ENCODE measurements around the gene TMA7B.
"Not testable (repeated sequence)": the region's sequence is repeated elsewhere in the genome, so short reads cannot be mapped to it uniquely, and the experiment has no call there.

The TMA7B gene

GRCh38 chr22:39990686-39991085 is 30.5 kb downstream of the TMA7B start:
- Histone ChIP-seq H3K4ac (ENCODE audit: low read depth, low read length) (no peak overlapping the region), H3K23ac (ENCODE audit: low read length) (no peak overlapping the region), H3K4me3 (ENCODE audit: low read length) (no peak overlapping the region), H3K79me2 (ENCODE audit: control insufficient read depth, insufficient read depth, low read length) (peaks cover 2% of the 10 kb centered on the region), H3K36me3 (ENCODE audit: control insufficient read depth, insufficient read depth, low read length) (no peaks in the 10 kb centered on the region), H3K79me1 (ENCODE audit: low read length) (no peaks in the 10 kb centered on the region), H2BK15ac (replicated peaks; ENCODE audit: low read depth) (no peak overlapping the region), H3K4me2 (ENCODE audit: low read length) (no peak overlapping the region), H3K18ac (ENCODE audit: low read length) (no peak overlapping the region), H3K27ac (ENCODE audit: low read depth, low read length) (no peak overlapping the region), H2BK5ac (ENCODE audit: low read length) (no peak overlapping the region), H2AK5ac (ENCODE audit: low read length) (no peak overlapping the region), H2BK120ac (ENCODE audit: low read depth, low read length) (no peak overlapping the region), H3K4me1 (ENCODE audit: control insufficient read depth, low read depth, low read length) (peaks cover under 1% of the 10 kb centered on the region), H4K8ac (ENCODE audit: low read depth, low read length) (no peak overlapping the region), H3K9ac (ENCODE audit: low read length) (no peak overlapping the region), H4K5ac (ENCODE audit: low read length) (no peak overlapping the region), H3K56ac (ENCODE audit: low read length) (no peak overlapping the region), H3K27me3 (ENCODE audit: insufficient read depth, low read length, poor library complexity) (no peaks in the 10 kb centered on the region)
- peak; percentile 79 for DNase-seq
- WGBS (ENCODE audit: extremely low coverage, insufficient coverage, low lambda C conversion rate), result no CpG with 5 or more reads among the region's 3 CpGs

DNA sequence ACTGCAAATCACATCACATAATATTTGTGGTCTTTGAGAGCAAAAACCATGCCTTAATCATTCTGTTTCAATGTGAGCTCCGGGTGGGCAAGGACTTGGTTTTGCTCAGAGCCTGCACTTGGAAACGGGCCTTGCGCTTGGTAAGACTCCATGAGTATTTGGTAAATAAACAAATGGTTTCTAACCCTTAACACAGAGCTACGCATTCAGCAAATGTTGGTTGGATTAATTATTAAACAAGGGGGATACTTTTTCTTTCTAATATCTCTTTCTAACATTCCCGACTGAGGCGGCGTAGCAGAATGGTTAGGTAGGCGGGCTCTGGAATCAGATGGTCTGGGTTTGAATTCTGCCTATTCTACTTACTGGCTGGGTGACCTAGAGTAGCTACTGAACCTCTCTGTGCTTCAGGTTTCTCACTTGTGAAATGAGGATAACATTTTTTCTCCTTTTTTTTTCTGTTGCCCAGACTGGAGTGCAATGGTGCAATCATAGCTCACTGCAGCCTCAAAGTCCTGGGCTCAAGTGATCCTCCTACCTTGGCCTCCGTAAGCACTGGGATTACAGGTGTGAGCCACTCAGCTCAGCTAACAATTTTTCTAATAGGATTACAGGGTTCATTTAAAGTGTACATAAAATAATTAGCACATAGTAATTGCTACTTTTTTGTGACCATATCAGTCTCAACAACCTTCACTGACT is 31.1 kb downstream of the TMA7B start:
- Histone ChIP-seq H3K27me3 (ENCODE audit: insufficient read depth, low read length, poor library complexity) (no peaks in the 10 kb centered on the region), H2BK5ac (ENCODE audit: low read length) (no peak overlapping the region), H3K4me2 (ENCODE audit: low read length) (no peak overlapping the region), H4K5ac (ENCODE audit: low read length) (no peak overlapping the region), H3K36me3 (ENCODE audit: control insufficient read depth, insufficient read depth, low read length) (no peaks in the 10 kb centered on the region), H2AK5ac (ENCODE audit: low read length) (no peak overlapping the region), H3K4ac (ENCODE audit: low read depth, low read length) (no peak overlapping the region), H2BK15ac (replicated peaks; ENCODE audit: low read depth) (no peak overlapping the region), H3K9ac (ENCODE audit: low read length) (no peak overlapping the region), H2BK120ac (ENCODE audit: low read depth, low read length) (no peak overlapping the region), H3K18ac (ENCODE audit: low read length) (no peak overlapping the region), H3K4me1 (ENCODE audit: control insufficient read depth, low read depth, low read length) (peaks cover 4% of the 10 kb centered on the region), H4K8ac (ENCODE audit: low read depth, low read length) (no peak overlapping the region), H3K56ac (ENCODE audit: low read length) (no peak overlapping the region), H3K27ac (ENCODE audit: low read depth, low read length) (no peak overlapping the region), H3K79me1 (ENCODE audit: low read length) (peaks cover 2% of the 10 kb centered on the region), H3K79me2 (ENCODE audit: control insufficient read depth, insufficient read depth, low read length) (peaks cover 5% of the 10 kb centered on the region), H3K4me3 (ENCODE audit: low read length) (no peak overlapping the region), H3K23ac (ENCODE audit: low read length) (no peak overlapping the region)
- WGBS (ENCODE audit: extremely low coverage, insufficient coverage, low lambda C conversion rate), result no CpG with 5 or more reads among the region's 9 CpGs
- DNase-seq, result peak; percentile 27

DNA sequence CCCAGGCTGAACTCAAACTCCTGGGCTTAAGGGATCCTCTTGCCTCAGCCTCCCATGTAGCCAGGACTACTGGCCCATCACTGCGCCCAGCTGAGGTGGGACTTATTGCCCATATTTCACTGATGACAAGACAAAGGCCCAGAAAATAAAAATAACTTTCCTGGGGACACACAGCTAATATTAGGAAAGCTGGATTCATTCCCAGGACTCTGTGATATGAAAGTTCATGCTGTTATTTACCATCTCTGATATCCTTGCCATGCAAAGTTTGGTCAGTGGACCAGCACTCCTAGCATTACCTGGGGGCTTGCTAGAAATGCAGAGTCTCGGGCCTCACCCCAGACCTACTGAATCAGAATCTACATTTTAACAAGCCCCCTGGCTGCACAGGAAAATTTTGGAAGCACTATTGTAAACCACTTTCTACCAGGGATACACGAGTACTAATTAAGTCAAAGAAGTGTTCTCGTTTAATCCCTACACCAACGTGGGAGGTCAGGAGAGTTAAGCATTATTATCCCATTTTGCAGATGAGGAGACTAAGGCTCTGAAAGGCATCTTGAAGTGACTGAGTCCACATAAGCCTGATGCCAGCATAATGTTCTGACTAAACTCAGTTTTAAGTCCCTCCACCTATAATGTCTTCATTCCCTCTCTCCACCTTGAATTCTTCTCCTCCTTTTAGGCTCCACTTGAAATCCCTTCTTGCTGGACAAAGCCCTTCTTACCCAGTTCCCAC is 32.1 kb downstream of the TMA7B start:
- no peak overlapping the region for H4K8ac ChIP-seq (ENCODE audit: low read depth, low read length)
- H3K4me3 ChIP-seq (ENCODE audit: low read length), result no peak overlapping the region
- H3K27me3 ChIP-seq (ENCODE audit: insufficient read depth, low read length, poor library complexity), result no peaks in the 10 kb centered on the region
- no peak overlapping the region for H2AK5ac ChIP-seq (ENCODE audit: low read length)
- peaks cover 5% of the 10 kb centered on the region for H3K79me2 ChIP-seq (ENCODE audit: control insufficient read depth, insufficient read depth, low read length)
- peaks cover 6% of the 10 kb centered on the region for H3K79me1 ChIP-seq (ENCODE audit: low read length)
- H3K56ac ChIP-seq (ENCODE audit: low read length), result no peak overlapping the region
- H2BK120ac ChIP-seq (ENCODE audit: low read depth, low read length), result no peak overlapping the region
- no peak overlapping the region for H3K4ac ChIP-seq (ENCODE audit: low read depth, low read length)
- DNase-seq, result no peak
- no peak overlapping the region for H3K9ac ChIP-seq (ENCODE audit: low read length)
- H2BK5ac ChIP-seq (ENCODE audit: low read length), result no peak overlapping the region
- H3K18ac ChIP-seq (ENCODE audit: low read length), result no peak overlapping the region
- no peak overlapping the region for H3K27ac ChIP-seq (ENCODE audit: low read depth, low read length)
- WGBS (ENCODE audit: extremely low coverage, insufficient coverage, low lambda C conversion rate), result no CpG with 5 or more reads among the region's 5 CpGs
- no peak overlapping the region for H3K4me2 ChIP-seq (ENCODE audit: low read length)
- H4K5ac ChIP-seq (ENCODE audit: low read length), result no peak overlapping the region
- no peak overlapping the region for H2BK15ac ChIP-seq (replicated peaks; ENCODE audit: low read depth)
- no peaks in the 10 kb centered on the region for H3K36me3 ChIP-seq (ENCODE audit: control insufficient read depth, insufficient read depth, low read length)
- H3K4me1 ChIP-seq (ENCODE audit: control insufficient read depth, low read depth, low read length), result peaks cover 9% of the 10 kb centered on the region
- no peak overlapping the region for H3K23ac ChIP-seq (ENCODE audit: low read length)

DNA sequence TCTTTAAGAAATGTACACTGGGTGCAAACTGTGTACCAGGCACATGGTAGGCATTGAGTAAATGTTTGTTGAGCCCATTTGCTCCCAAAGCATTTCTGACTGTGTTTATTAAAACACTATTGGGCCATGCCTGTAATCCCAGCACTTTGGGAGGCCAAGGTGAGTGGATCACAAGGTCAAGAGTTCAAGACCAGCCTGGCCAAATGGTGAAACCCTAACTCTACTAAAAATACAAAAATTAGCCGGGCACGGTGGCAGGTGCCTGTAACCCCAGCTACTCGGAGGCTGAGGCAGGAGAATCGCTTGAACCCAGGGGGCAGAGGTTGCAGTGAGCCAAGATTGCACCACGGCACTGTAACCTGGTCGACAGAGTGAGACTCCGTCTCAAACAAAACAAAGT is 32.7 kb downstream of the TMA7B start:
- H2AK5ac ChIP-seq (ENCODE audit: low read length); H3K4me3 ChIP-seq (ENCODE audit: low read length); H3K9ac ChIP-seq (ENCODE audit: low read length); H3K79me2 ChIP-seq (ENCODE audit: control insufficient read depth, insufficient read depth, low read length); H3K79me1 ChIP-seq (ENCODE audit: low read length); H3K4ac ChIP-seq (ENCODE audit: low read depth, low read length); H2BK5ac ChIP-seq (ENCODE audit: low read length); H3K27ac ChIP-seq (ENCODE audit: low read depth, low read length); H3K4me2 ChIP-seq (ENCODE audit: low read length); H4K5ac ChIP-seq (ENCODE audit: low read length); DNase-seq; H2BK120ac ChIP-seq (ENCODE audit: low read depth, low read length); H3K18ac ChIP-seq (ENCODE audit: low read length); H3K36me3 ChIP-seq (ENCODE audit: control insufficient read depth, insufficient read depth, low read length); H3K23ac ChIP-seq (ENCODE audit: low read length); H2BK15ac ChIP-seq (replicated peaks; ENCODE audit: low read depth); H4K8ac ChIP-seq (ENCODE audit: low read depth, low read length); H3K56ac ChIP-seq (ENCODE audit: low read length); H3K27me3 ChIP-seq (ENCODE audit: insufficient read depth, low read length, poor library complexity): not testable (repeated sequence)
- WGBS (ENCODE audit: extremely low coverage, insufficient coverage, low lambda C conversion rate), result no CpG with 5 or more reads among the region's 7 CpGs
- H3K4me1 ChIP-seq (ENCODE audit: control insufficient read depth, low read depth, low read length), result peaks cover 15% of the 10 kb centered on the region

GRCh38 chr22:39994041-39994565 is 33.9 kb downstream of the TMA7B start:
- no CpG with 5 or more reads among the region's 20 CpGs for WGBS (ENCODE audit: extremely low coverage, insufficient coverage, low lambda C conversion rate)
- Histone ChIP-seq H3K27ac (ENCODE audit: low read depth, low read length) (no peak overlapping the region), H3K23ac (ENCODE audit: low read length) (no peak overlapping the region), H3K27me3 (ENCODE audit: insufficient read depth, low read length, poor library complexity) (no peaks in the 10 kb centered on the region), H3K4me3 (ENCODE audit: low read length) (no peak overlapping the region), H3K36me3 (ENCODE audit: control insufficient read depth, insufficient read depth, low read length) (no peaks in the 10 kb centered on the region), H2BK120ac (ENCODE audit: low read depth, low read length) (no peak overlapping the region), H3K79me1 (ENCODE audit: low read length) (peaks cover 9% of the 10 kb centered on the region), H2AK5ac (ENCODE audit: low read length) (no peak overlapping the region), H3K9ac (ENCODE audit: low read length) (peak overlapping the region; percentile 23), H4K5ac (ENCODE audit: low read length) (no peak overlapping the region), H2BK15ac (replicated peaks; ENCODE audit: low read depth) (no peak overlapping the region), H4K8ac (ENCODE audit: low read depth, low read length) (no peak overlapping the region), H3K18ac (ENCODE audit: low read length) (peak overlapping the region; percentile 93), H3K4ac (ENCODE audit: low read depth, low read length) (no peak overlapping the region), H2BK5ac (ENCODE audit: low read length) (no peak overlapping the region), H3K4me2 (ENCODE audit: low read length) (peak overlapping the region; percentile 2), H3K56ac (ENCODE audit: low read length) (peak overlapping the region; percentile 8), H3K4me1 (ENCODE audit: control insufficient read depth, low read depth, low read length) (peaks cover 21% of the 10 kb centered on the region), H3K79me2 (ENCODE audit: control insufficient read depth, insufficient read depth, low read length) (peaks cover 9% of the 10 kb centered on the region)
- no peak for DNase-seq
